NAMALWA (cell line): ENCODE results near the gene LRRC61.

Experiments used
- DNase-seq: peaks from one replicate; pipeline ENCODE4 v3.0.0-alpha.2; 2015; ENCODE audit warnings: low spot score

LRRC61 gene

DNA sequence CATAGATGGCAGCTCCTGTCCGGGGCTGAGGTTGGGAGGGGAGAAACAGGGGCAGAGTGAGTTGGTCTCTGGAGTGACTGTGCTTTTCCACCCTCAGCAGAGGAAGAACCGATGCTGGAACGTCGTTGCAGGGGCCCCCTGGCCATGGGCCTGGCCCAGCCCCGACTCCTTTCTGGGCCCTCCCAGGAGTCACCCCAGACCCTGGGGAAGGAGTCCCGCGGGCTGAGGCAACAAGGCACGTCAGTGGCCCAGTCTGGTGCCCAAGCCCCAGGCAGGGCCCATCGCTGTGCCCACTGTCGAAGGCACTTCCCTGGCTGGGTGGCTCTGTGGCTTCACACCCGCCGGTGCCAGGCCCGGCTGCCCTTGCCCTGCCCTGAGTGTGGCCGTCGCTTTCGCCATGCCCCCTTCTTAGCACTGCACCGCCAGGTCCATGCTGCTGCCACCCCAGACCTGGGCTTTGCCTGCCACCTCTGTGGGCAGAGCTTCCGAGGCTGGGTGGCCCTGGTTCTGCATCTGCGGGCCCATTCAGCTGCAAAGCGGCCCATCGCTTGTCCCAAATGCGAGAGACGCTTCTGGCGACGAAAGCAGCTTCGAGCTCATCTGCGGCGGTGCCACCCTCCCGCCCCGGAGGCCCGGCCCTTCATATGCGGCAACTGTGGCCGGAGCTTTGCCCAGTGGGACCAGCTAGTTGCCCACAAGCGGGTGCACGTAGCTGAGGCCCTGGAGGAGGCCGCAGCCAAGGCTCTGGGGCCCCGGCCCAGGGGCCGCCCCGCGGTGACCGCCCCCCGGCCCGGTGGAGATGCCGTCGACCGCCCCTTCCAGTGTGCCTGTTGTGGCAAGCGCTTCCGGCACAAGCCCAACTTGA is 48.2 kb downstream of the LRRC61 start:
- no peak for DNase-seq

GRCh38 chr7:150371996-150372270 is 48.8 kb downstream of the LRRC61 start:
- DNase-seq = no peak

DNA sequence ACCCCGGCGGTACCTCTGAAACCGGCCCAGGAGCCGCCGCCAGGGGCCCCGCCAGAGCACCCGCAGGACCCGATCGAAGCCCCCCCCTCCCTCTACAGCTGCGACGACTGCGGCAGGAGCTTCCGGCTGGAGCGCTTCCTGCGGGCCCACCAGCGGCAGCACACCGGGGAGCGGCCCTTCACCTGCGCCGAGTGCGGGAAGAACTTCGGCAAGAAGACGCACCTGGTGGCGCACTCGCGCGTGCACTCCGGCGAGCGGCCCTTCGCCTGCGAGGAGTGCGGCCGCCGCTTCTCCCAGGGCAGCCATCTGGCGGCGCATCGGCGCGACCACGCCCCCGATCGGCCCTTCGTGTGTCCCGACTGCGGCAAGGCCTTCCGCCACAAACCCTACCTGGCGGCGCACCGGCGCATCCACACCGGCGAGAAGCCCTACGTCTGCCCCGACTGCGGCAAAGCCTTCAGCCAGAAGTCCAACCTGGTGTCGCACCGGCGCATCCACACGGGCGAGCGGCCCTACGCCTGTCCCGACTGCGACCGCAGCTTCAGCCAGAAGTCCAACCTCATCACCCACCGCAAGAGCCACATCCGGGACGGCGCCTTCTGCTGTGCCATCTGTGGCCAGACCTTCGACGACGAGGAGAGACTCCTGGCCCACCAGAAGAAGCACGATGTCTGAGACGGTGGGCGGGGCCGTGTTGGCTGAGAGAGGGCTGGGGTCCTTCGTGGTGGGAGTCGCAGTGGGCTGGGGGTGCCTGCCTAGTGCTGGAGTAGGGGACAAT is 49.3 kb downstream of the LRRC61 start:
- no peak for DNase-seq

DNA sequence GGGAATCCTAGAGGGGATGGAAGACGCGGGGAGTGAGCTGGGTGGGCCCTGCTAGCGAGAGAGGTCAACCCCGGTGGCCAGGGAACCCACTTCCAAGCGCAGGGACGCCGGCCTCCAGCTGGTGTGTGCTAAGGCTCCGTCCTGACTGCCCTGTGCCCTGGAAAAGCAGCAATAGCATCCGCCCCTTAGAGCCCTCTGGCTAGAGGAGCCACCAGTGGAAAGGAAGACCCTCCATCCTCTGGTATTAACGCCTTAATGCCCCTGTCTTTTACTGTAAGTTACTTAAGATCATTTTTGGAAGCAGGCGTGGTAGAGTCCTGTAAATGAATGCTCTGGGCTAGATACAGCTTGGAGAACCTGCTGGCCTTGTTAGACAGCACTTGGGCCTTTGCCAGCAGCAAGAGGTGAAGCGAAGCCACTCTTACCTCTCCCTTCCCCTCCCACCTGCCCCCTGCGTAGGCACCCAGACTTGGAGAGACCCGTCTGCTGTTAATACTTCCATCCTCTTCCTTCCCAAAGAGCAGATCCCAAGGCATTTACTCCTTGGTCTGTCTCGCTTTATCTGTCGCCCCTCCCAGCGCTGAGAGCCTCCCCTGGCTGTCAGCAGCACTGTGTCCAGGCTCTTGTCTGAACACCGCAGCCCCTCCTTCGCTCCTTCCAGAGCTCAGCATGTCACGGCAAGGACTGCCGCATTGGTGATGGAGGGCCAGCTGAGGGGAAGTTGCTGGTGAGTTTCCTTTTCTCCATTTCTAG is 50.1 kb downstream of the LRRC61 start:
- peak; percentile 51 for DNase-seq

DNA sequence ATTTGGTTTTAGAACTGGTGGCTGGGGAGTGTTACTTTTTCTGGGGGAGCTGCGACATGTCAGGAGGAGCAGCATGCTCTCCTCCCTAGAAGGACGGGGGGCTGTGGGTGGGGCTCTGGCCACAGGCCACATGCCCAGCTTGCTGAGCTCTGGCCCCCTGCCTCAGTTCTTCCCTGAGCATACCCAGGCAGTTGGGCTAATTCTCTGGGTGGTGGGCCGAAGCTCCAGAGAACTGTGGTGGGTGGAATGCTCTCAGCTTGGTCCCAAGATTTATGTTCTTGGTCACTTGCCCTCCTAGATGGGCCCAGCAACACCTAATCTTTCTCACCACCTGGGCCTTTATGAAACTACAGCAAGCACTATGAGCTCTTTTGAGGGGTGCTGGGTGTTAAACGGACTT is 50.9 kb downstream of the LRRC61 start:
- DNase-seq = no peak

- no peak for DNase-seq
Observed at GRCh38 chr7:150374472-150374871, 51.3 kb downstream of the LRRC61 start.

GRCh38 chr7:150375662-150376521 is 52.7 kb downstream of the LRRC61 start:
- DNase-seq = peak; percentile 84

DNA sequence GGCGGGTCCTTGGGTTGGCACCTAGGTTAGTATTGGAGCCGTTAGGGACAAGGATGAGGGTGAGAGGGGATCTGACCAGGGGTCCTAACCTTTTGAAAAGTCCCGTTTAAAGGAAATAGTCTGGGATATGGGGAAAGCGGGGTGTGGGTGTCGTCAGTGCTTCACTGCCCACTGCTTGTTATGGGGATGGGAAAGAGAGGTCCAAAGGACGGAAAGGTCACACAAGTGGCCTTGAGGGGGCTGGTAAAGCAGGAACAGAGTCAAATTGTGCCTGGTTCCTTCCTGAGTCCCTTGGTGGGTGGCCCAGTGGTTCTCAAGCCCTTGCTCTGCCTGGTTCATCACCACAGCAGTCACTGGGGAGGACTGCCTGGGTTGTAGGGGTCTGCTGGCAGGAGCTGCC is 53.4 kb downstream of the LRRC61 start:
- no peak for DNase-seq

DNA sequence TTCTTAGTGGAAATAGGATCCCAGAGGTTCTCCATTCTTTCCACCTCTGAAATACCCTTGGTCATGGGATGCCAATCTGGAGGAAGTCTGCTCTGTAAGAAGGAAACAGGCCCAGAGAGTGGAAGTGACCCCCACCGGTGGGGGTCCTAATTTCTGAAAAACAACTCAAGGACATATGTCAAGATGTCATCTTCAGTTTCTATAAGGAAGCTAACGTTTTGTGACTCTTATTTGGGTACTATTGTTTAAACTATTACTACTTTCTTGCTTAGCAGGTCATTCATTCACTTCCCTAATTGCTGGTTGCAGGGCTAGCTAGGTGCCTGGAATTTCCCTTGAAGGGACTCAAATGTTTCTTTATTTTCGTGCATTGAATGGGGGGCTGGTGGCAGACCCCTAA is 54.0 kb downstream of the LRRC61 start:
- peak; percentile 62 for DNase-seq

DNA sequence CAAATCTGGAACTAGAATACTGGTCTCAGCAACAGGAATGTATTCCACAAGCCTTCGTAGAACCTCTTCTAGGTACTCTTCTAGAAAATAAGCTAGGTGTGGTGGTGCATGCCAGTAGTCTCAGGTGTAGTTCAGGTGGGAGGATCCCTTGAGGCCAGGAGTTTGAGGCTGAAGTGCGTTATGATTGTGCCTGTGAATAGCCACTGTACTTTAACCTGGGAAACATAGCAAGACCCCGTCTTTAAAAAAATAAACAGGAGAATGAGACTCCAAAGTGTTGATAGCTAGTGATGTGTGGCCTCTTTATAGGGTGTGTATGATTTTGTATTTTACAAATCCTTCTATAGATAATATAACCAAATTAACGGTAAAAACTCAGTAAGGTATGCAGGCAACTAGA is 54.5 kb downstream of the LRRC61 start:
- DNase-seq = no peak

GRCh38 chr7:150378115-150378852 is 55.1 kb downstream of the LRRC61 start:
- DNase-seq = peak; percentile 89

DNA sequence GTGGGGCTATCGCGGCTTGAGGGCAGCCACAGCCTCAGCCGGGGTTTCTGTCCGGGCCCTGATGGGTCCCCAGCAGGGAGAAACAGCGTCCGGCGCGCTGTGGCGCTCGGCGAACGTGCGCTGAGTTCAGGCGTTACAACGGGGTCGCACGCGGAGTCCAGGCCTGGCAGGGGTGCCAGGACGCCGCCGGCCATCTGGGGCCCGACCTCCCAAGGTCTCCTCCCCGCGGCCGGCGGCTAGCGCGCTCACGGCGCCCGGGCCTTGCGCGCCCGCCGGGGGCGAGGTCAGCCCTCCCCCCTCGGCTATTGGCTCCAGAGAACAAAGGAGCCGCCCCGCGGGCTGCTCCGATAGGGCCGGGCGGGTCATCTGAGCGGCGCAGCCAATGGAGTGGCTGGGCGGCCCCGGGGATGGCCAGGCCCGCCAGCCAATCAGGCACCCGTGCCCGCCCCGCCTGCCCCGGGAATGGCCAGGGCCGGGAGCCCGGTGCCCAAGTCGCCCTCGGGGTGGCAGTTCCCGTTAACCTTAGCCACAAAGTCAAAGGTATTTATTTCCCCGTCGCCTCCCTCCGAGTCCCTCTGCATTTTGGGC is 55.8 kb downstream of the LRRC61 start, which contains the start of gene ZNF775:
TSS of gene ZNF775 (plus strand) at position 478 of the 588 bp plus-strand sequence. CDS start 9,141 bp downstream, outside the sequence.
- peak; percentile 97 for DNase-seq

DNA sequence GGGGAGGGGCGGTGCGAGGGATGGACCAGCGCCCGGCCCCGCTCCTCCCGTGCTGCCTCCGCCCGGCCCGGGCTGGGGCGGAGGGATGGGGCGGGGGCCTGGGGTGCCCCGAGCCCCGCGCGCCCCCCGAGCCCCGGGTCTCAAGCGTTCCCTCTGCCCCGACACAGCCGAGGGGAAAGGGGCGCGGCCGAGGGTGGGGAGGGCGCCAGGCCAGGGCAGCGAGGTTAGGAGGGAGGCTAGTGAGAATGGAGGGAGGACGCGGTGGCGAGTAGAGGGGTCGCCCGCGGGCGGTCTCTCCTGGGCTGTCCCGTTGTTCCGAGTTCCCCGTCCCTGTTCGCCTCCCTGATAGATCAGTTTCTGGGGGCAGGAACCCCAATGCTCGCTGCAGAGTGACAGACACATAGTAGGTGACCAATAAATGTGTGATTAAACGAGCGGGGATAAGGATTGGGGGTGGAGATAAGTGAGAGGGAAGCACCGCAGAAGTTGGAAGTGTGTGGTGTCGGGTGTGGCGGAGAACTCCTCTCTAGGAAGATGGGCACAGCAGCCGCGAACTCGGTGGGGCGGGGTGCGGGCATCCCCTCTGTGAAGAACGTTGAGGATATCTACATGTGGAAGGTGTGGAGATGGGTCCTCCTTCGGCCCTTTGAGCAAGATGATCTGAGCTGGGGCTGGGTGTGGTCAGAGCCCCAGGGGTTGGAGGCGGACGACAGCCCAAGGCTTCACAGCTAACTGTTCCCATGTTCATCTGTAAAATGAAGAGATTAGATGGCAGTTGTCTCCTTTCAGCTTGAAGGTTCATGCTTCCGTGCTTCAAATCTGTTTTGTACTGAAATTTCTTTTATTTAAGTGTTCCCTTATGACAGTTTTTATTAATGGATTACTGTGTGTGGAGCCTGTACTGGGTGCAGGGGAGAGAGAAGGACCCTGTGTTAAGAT is 56.6 kb downstream of the LRRC61 start:
- peak; percentile 58 for DNase-seq

- no peak for DNase-seq
Observed at GRCh38 chr7:150380463-150380862, 57.3 kb downstream of the LRRC61 start.

GRCh38 chr7:150381096-150381495 is 57.9 kb downstream of the LRRC61 start:
- no peak for DNase-seq

- no peak for DNase-seq
Observed at GRCh38 chr7:150381785-150382122, 58.6 kb downstream of the LRRC61 start.

- DNase-seq = no peak
Observed at GRCh38 chr7:150382123-150382843, 59.1 kb downstream of the LRRC61 start.

- peak; percentile 63 for DNase-seq
Observed at GRCh38 chr7:150382844-150383225, 59.7 kb downstream of the LRRC61 start.
